ENCODE results near the gene DCST1. TPM values are rescaled to one million over a fixed set of nuclear protein-coding genes. Genes with fewer than 3 reads are reported as not detected.

Gene DCST1
- total and polyA plus RNA-seq, 2 of the 13 experiments (the other 11 are each of a cell fraction or from before 2014, with no cell fraction given): 0.04 TPM; not detected in 1

DNA sequence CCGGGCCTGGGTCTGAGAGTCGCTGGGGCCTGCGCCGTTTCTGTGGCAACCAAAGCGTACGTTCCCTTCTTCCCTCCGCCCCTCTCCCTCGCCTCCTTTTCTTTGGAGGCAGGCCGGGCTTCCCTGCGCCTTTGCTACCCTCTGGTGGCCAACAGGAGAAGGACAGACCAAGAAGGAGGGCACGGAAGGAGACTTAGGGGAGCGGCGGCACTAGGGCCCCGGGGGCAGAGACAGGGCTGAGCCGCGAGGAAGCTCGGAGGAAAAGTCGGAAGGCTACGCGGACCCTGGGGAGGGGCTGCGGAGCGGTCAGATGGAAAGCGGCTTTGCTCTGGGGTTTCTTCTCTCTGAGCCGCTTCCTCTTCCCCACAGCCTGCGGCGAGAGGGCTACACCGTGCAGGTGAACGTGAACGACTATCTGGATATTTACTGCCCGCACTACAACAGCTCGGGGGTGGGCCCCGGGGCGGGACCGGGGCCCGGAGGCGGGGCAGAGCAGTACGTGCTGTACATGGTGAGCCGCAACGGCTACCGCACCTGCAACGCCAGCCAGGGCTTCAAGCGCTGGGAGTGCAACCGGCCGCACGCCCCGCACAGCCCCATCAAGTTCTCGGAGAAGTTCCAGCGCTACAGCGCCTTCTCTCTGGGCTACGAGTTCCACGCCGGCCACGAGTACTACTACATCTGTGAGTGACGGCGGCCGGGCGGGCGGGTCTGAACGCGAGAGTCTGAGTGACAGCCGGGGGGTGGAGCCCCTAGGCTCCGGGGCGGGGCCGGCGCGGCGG lies 51.3 kb downstream of the DCST1 start (continued):
- TF ChIP-seq FOXO1 (CRISPR knock-in tag; IDR thresholded peaks at IDR 0.05) (no peak), MED8 (CRISPR knock-in tag; IDR thresholded peaks at IDR 0.05; ENCODE audit: insufficient replicate concordance) (peak; percentile 52), PPARG (CRISPR knock-in tag; conservative IDR thresholded peaks at IDR 0.05) (peak; percentile 59; the same call in 1 of the 2 replicates), HDAC2 (CRISPR knock-in tag; IDR thresholded peaks at IDR 0.05) (peak; percentile 79), ELF1 (CRISPR knock-in tag; IDR thresholded peaks at IDR 0.05) (peak; percentile 80), ZBTB38 (CRISPR knock-in tag; IDR thresholded peaks at IDR 0.05) (no peak), MEIS1 (CRISPR knock-in tag; IDR thresholded peaks at IDR 0.05; ENCODE audit: borderline replicate concordance) (no peak; the same call in 1 of the 2 replicates), ZFAT (CRISPR knock-in tag; conservative IDR thresholded peaks at IDR 0.05) (no peak), ZNF577 (CRISPR knock-in tag; IDR thresholded peaks at IDR 0.05; ENCODE audit: borderline replicate concordance, low read depth) (no peak), GATA4 (IDR thresholded peaks at IDR 0.05; ENCODE audit: borderline replicate concordance, low read depth) (no peak), FOXA3 (CRISPR knock-in tag; IDR thresholded peaks at IDR 0.05) (peak; percentile 52), ZNF44 (CRISPR knock-in tag; IDR thresholded peaks at IDR 0.05) (no peak), MBD4 (IDR thresholded peaks at IDR 0.05; ENCODE audit: borderline replicate concordance, low read length) (no peak), SP5 (CRISPR knock-in tag; IDR thresholded peaks at IDR 0.05; ENCODE audit: borderline replicate concordance, low read depth) (peak; percentile 53), ZNF543 (CRISPR knock-in tag; IDR thresholded peaks at IDR 0.05) (no peak; the same call in 1 of the 2 replicates), NFE2L2 (IDR thresholded peaks at IDR 0.05; ENCODE audit: low read length) (no peak), SOX13 (IDR thresholded peaks at IDR 0.05) (no peak), SOX13 (CRISPR knock-in tag; conservative IDR thresholded peaks at IDR 0.05 in 1 of 2, IDR thresholded peaks at IDR 0.05 in 1 of 2) (peak in 1 of 2 experiments; percentile 42; a peak in 1 of 4 replicates), ZNF562 (CRISPR knock-in tag; IDR thresholded peaks at IDR 0.05; ENCODE audit: borderline replicate concordance) (no peak), SOX6 (IDR thresholded peaks at IDR 0.05) (no peak), SOX6 (CRISPR knock-in tag; IDR thresholded peaks at IDR 0.05) (peak; percentile 50; the same call in 1 of the 2 replicates), JDP2 (CRISPR knock-in tag; IDR thresholded peaks at IDR 0.05; ENCODE audit: borderline replicate concordance) (no peak), SKI (IDR thresholded peaks at IDR 0.05; ENCODE audit: partially characterized antibody) (peak; percentile 12)
- TF ChIP-seq, protein P1, sequence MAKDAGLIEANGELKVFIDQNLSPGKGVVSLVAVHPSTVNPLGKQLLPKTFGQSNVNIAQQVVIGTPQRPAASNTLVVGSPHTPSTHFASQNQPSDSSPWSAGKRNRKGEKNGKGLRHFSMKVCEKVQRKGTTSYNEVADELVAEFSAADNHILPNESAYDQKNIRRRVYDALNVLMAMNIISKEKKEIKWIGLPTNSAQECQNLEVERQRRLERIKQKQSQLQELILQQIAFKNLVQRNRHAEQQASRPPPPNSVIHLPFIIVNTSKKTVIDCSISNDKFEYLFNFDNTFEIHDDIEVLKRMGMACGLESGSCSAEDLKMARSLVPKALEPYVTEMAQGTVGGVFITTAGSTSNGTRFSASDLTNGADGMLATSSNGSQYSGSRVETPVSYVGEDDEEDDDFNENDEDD (CRISPR knock-in tag; IDR thresholded peaks at IDR 0.05; ENCODE audit: borderline replicate concordance): peak; percentile 43; the same call in 1 of the 2 replicates
- TF ChIP-seq, protein P2, sequence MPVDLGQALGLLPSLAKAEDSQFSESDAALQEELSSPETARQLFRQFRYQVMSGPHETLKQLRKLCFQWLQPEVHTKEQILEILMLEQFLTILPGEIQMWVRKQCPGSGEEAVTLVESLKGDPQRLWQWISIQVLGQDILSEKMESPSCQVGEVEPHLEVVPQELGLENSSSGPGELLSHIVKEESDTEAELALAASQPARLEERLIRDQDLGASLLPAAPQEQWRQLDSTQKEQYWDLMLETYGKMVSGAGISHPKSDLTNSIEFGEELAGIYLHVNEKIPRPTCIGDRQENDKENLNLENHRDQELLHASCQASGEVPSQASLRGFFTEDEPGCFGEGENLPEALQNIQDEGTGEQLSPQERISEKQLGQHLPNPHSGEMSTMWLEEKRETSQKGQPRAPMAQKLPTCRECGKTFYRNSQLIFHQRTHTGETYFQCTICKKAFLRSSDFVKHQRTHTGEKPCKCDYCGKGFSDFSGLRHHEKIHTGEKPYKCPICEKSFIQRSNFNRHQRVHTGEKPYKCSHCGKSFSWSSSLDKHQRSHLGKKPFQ (CRISPR knock-in tag; IDR thresholded peaks at IDR 0.05; ENCODE audit: insufficient replicate concordance): peak; percentile 54
- TF ChIP-seq, protein P3, sequence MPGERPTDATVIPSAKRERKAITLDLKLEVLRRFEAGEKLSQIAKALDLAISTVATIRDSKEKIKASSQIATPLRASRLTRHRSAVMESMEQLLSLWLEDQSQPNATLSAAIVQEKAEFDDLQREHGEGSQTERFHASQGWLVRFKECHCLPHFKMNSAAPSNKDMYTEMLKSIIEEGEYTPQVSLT (CRISPR knock-in tag; IDR thresholded peaks at IDR 0.05; ENCODE audit: borderline replicate concordance, low read depth): no peak
- TF ChIP-seq, protein P4, sequence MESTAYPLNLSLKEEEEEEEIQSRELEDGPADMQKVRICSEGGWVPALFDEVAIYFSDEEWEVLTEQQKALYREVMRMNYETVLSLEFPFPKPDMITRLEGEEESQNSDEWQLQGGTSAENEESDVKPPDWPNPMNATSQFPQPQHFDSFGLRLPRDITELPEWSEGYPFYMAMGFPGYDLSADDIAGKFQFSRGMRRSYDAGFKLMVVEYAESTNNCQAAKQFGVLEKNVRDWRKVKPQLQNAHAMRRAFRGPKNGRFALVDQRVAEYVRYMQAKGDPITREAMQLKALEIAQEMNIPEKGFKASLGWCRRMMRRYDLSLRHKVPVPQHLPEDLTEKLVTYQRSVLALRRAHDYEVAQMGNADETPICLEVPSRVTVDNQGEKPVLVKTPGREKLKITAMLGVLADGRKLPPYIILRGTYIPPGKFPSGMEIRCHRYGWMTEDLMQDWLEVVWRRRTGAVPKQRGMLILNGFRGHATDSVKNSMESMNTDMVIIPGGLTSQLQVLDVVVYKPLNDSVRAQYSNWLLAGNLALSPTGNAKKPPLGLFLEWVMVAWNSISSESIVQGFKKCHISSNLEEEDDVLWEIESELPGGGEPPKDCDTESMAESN (CRISPR knock-in tag; conservative IDR thresholded peaks at IDR 0.05): peak; percentile 74
